SK-N-SH (cell line): ENCODE measurements around the gene CDKL4.

Source experiments
- ELF1 ChIP-seq: IDR thresholded peaks from 2 replicates; pipeline ENCODE4 v1.4.0; 2012
- EP300 ChIP-seq, 2 experiments: IDR thresholded peaks; 2 replicates each; pipeline versions ENCODE4 v1.4.0 to v1.6.1; 2012; ENCODE audit warnings: borderline replicate concordance in 1 of 2, low read depth in 1 of 2, low read length in 1 of 2
- JUND ChIP-seq: IDR thresholded peaks from 2 replicates; pipeline ENCODE4 v1.4.0; 2012
- MEF2A ChIP-seq: IDR thresholded peaks from 2 replicates; pipeline ENCODE4 v1.4.0; 2012; ENCODE audit warnings: low read depth, borderline replicate concordance
- MXI1 ChIP-seq: IDR thresholded peaks from 2 replicates; pipeline ENCODE4 v1.6.1; 2012; ENCODE audit warnings: mild to moderate bottlenecking, low read depth, low read length, improper control_type of control experiment
- NRF1 ChIP-seq: IDR thresholded peaks from 2 replicates; pipeline ENCODE4 v1.6.1; 2012; ENCODE audit warnings: low read depth, mild to moderate bottlenecking, low read length
- SMC3 ChIP-seq: IDR thresholded peaks from 2 replicates; pipeline ENCODE4 v1.6.1; 2012; ENCODE audit warnings: low read depth, low read length, improper control_type of control experiment
- TAF1 ChIP-seq: IDR thresholded peaks from 2 replicates; pipeline ENCODE4 v1.6.1; 2012; ENCODE audit warnings: low read depth, mild to moderate bottlenecking, low read length, moderate library complexity, borderline replicate concordance
- USF2 ChIP-seq: fragments of 150-350 bp; IDR thresholded peaks from 2 replicates; pipeline ENCODE4 v1.6.1; 2017; ENCODE audit warnings: antibody characterized with exemption, low read length, low read depth, borderline replicate concordance
- TF ChIP-seq, protein P1 (sequence below): fragments of 200-600 bp; sonication (generic); IDR thresholded peaks from 2 replicates; pipeline ENCODE4 v1.6.1; 2017; ENCODE audit warnings: antibody characterized with exemption, mild to moderate bottlenecking, moderate library complexity
- TF ChIP-seq, protein P2 (sequence below): IDR thresholded peaks from 2 replicates; pipeline ENCODE4 v1.6.1; 2012; ENCODE audit warnings: mild to moderate bottlenecking, low read depth, low read length, moderate library complexity
- TF ChIP-seq, protein P3 (sequence below): IDR thresholded peaks from 2 replicates; pipeline ENCODE4; 2012

DNA sequence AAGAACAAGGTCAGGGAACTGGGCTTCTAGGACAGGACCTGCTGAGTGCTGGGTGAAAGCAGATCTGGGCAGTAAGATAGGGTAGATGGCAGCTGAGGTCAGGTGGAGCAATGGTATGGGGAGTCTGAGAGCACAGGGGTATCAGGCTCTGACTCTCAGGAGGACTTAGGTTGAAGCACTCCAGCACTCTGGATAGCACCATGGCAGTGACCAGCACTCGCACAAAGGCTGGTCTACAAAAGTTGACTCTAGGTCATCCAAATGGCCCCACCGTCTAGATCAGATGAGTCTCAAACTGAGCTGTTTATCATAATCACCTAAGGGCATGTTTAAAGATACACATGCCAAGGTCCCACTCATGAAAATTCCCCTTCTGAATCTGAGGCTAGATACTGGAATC is 60.1 kb downstream of the CDKL4 start:
- TF ChIP-seq JUND (no peak), NRF1 (no peak), ELF1 (no peak), SMC3 (no peak), EP300 (IDR thresholded peaks at IDR 0.05; ENCODE audit: borderline replicate concordance in 1 of 2, low read depth in 1 of 2, low read length in 1 of 2) (no peak), MEF2A (no peak), USF2 (no peak), MXI1 (no peak), TAF1 (no peak)
- TF ChIP-seq, protein P1, sequence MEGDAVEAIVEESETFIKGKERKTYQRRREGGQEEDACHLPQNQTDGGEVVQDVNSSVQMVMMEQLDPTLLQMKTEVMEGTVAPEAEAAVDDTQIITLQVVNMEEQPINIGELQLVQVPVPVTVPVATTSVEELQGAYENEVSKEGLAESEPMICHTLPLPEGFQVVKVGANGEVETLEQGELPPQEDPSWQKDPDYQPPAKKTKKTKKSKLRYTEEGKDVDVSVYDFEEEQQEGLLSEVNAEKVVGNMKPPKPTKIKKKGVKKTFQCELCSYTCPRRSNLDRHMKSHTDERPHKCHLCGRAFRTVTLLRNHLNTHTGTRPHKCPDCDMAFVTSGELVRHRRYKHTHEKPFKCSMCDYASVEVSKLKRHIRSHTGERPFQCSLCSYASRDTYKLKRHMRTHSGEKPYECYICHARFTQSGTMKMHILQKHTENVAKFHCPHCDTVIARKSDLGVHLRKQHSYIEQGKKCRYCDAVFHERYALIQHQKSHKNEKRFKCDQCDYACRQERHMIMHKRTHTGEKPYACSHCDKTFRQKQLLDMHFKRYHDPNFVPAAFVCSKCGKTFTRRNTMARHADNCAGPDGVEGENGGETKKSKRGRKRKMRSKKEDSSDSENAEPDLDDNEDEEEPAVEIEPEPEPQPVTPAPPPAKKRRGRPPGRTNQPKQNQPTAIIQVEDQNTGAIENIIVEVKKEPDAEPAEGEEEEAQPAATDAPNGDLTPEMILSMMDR: no peak
- TF ChIP-seq, protein P2, sequence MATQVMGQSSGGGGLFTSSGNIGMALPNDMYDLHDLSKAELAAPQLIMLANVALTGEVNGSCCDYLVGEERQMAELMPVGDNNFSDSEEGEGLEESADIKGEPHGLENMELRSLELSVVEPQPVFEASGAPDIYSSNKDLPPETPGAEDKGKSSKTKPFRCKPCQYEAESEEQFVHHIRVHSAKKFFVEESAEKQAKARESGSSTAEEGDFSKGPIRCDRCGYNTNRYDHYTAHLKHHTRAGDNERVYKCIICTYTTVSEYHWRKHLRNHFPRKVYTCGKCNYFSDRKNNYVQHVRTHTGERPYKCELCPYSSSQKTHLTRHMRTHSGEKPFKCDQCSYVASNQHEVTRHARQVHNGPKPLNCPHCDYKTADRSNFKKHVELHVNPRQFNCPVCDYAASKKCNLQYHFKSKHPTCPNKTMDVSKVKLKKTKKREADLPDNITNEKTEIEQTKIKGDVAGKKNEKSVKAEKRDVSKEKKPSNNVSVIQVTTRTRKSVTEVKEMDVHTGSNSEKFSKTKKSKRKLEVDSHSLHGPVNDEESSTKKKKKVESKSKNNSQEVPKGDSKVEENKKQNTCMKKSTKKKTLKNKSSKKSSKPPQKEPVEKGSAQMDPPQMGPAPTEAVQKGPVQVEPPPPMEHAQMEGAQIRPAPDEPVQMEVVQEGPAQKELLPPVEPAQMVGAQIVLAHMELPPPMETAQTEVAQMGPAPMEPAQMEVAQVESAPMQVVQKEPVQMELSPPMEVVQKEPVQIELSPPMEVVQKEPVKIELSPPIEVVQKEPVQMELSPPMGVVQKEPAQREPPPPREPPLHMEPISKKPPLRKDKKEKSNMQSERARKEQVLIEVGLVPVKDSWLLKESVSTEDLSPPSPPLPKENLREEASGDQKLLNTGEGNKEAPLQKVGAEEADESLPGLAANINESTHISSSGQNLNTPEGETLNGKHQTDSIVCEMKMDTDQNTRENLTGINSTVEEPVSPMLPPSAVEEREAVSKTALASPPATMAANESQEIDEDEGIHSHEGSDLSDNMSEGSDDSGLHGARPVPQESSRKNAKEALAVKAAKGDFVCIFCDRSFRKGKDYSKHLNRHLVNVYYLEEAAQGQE: peak; percentile 85
- TF ChIP-seq, protein P3, sequence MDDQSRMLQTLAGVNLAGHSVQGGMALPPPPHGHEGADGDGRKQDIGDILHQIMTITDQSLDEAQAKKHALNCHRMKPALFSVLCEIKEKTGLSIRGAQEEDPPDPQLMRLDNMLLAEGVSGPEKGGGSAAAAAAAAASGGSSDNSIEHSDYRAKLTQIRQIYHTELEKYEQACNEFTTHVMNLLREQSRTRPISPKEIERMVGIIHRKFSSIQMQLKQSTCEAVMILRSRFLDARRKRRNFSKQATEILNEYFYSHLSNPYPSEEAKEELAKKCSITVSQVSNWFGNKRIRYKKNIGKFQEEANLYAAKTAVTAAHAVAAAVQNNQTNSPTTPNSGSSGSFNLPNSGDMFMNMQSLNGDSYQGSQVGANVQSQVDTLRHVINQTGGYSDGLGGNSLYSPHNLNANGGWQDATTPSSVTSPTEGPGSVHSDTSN: no peak
